HCT116 (cell line): ENCODE data around the gene PLXDC1. TPM values are rescaled to one million over a fixed set of nuclear protein-coding genes. Genes with fewer than 3 reads are reported as not detected.
"Not testable (repeated sequence)": the region's sequence is repeated elsewhere in the genome, so short reads cannot be mapped to it uniquely, and the experiment has no call there.

Experiments used
- ATAC-seq: fragments of 200-7000 bp; cut with Tn5 transposase; 2 replicates; pipeline ENCODE4 v1.9.1; 2020; ENCODE audit warnings: mild to moderate bottlenecking, moderate library complexity
- BruUV-seq: library from RNA; stranded (reverse); fragments of 400-500 nt; replicated peaks from 2 replicates; lab custom pipeline; 2021; lab: Mats Ljungman, UMichigan
- CTCF ChIA-PET: fragments of 300-600 bp; sonication (Branson Sonifier 250); formaldehyde crosslinking; loops from one replicate; lab custom pipeline; 2021; ENCODE audit warnings: antibody characterized with exemption; lab: Charles Lee
- POLR2A ChIA-PET: fragments of 300-600, 350-600 bp; sonication (Branson Sonifier 250); formaldehyde crosslinking; loops from one replicate; lab custom pipeline; 2021; ENCODE audit warnings: antibody characterized with exemption; lab: Charles Lee
- RAD21 ChIA-PET, 2 experiments: fragments of 300-600 bp; sonication (Branson Sonifier 250); formaldehyde crosslinking; loops; one replicate each; lab custom pipeline; 2023; ENCODE audit warnings: low total read pairs in 2 of 2; ENCODE audit not compliant: uncharacterized antibody in 2 of 2, unreplicated experiment in 2 of 2, low non-redundant PET in 1 of 2; lab: Charles Lee
- DNase-seq: peaks from one replicate; pipeline ENCODE4 v3.0.0-alpha.2; 2010; ENCODE audit warnings: low read depth, low spot score
- H2AFZ ChIP-seq: fragments of 200-600 bp; shearing (Covaris generic), sonication (generic); 2 replicates; pipeline ENCODE4 v1.6.1; 2017; ENCODE audit warnings: low read depth, mixed run types, mixed read lengths, antibody characterized with exemption, low read length; ENCODE audit not compliant: poor library complexity, severe bottlenecking
- H3K27ac ChIP-seq: 2 replicates; pipeline ENCODE4 v1.5.1; 2012; ENCODE audit warnings: low read depth, low read length
- H3K27me3 ChIP-seq: fragments of 200-600 bp; sonication (generic); 2 replicates; pipeline ENCODE4 v1.6.1; 2016; ENCODE audit warnings: mixed run types, low read length, mixed read lengths; ENCODE audit not compliant: insufficient read depth
- H3K36me3 ChIP-seq, 2 experiments: fragments of 200-500 bp in 1 of 2; fragments of 200-600 bp in 1 of 2; sonication (Bioruptor generic) in 1 of 2; sonication (generic) in 1 of 2; 2 replicates each; pipeline versions ENCODE4 v1.5.1 to v1.6.1; 2014 to 2016; ENCODE audit warnings: low read length in 2 of 2, inconsistent platforms in 1 of 2, mixed read lengths in 1 of 2, mixed run types in 1 of 2; ENCODE audit not compliant: insufficient read depth in 2 of 2, control insufficient read depth in 1 of 2
- H3K4me1 ChIP-seq, 2 experiments: fragments of 200-600 bp in 1 of 2; sonication (generic) in 1 of 2; 2 replicates each; pipeline versions ENCODE4 v1.5.1 to v1.6.1; 2012 to 2017; ENCODE audit warnings: low read length in 2 of 2, inconsistent platforms in 1 of 2, mild to moderate bottlenecking in 1 of 2, mixed read lengths in 1 of 2, mixed run types in 1 of 2, moderate library complexity in 1 of 2; ENCODE audit not compliant: insufficient read depth in 2 of 2, control insufficient read depth in 1 of 2
- H3K4me2 ChIP-seq: fragments of 200-600 bp; sonication (generic); 2 replicates; pipeline ENCODE4 v1.6.1; 2017; ENCODE audit warnings: mixed run types, low read length, mixed read lengths
- H3K4me3 ChIP-seq, 2 experiments: fragments of 200-600 bp in 1 of 2; sonication (generic) in 1 of 2; replicated peaks in 1 of 2; 2 replicates each; pipeline ENCODE4 v1.5.1; 2011 to 2016; ENCODE audit warnings: low read length in 2 of 2, control low read depth in 1 of 2, low read depth in 1 of 2, mild to moderate bottlenecking in 1 of 2, mixed read lengths in 1 of 2, mixed run types in 1 of 2
- H3K79me2 ChIP-seq: fragments of 200-600 bp; sonication (generic); 2 replicates; pipeline ENCODE4 v1.6.1; 2017; ENCODE audit warnings: mild to moderate bottlenecking, mixed run types, low read length, moderate library complexity, mixed read lengths; ENCODE audit not compliant: insufficient read depth
- H3K9ac ChIP-seq: fragments of 200-600 bp; sonication (generic); 2 replicates; pipeline ENCODE4 v1.6.1; 2016; ENCODE audit warnings: low read length, mixed read lengths
- H3K9me2 ChIP-seq: fragments of 200-600 bp; sonication (generic), shearing (Covaris generic); 2 replicates; pipeline ENCODE4 v1.6.1; 2017; ENCODE audit warnings: mixed run types, mild to moderate bottlenecking, moderate library complexity; ENCODE audit not compliant: insufficient read depth
- H3K9me3 ChIP-seq, 2 experiments: fragments of 200-500 bp in 1 of 2; fragments of 200-600 bp in 1 of 2; sonication (Bioruptor generic) in 1 of 2; sonication (generic) in 1 of 2; 2 replicates each; pipeline ENCODE4 v1.6.1; 2014 to 2017; ENCODE audit warnings: low read length in 2 of 2, mixed read lengths in 2 of 2, inconsistent platforms in 1 of 2, low read depth in 1 of 2, mild to moderate bottlenecking in 1 of 2, mixed run types in 1 of 2, moderate library complexity in 1 of 2; ENCODE audit not compliant: control insufficient read depth in 1 of 2, insufficient read depth in 1 of 2
- H4K20me1 ChIP-seq: fragments of 200-600 bp; sonication (generic), shearing (Covaris generic); 2 replicates; pipeline ENCODE4 v1.6.1; 2017; ENCODE audit warnings: mixed run types, mild to moderate bottlenecking, moderate library complexity; ENCODE audit not compliant: insufficient read depth
- CEBPB ChIP-seq: IDR thresholded peaks from 2 replicates; pipeline ENCODE4 v1.6.1; 2012; ENCODE audit warnings: low read depth
- JUND ChIP-seq: IDR thresholded peaks from 2 replicates; pipeline ENCODE4 v1.6.1; 2012
- POLR2AphosphoS5 ChIP-seq: IDR thresholded peaks from 2 replicates; pipeline ENCODE4 v1.6.1; 2011; ENCODE audit warnings: mild to moderate bottlenecking, low read depth, low read length, moderate library complexity
- RAD21 ChIP-seq: IDR thresholded peaks from 2 replicates; pipeline ENCODE4 v1.6.1; 2012; ENCODE audit warnings: low read depth, mild to moderate bottlenecking
- SRF ChIP-seq: IDR thresholded peaks from 2 replicates; pipeline ENCODE4 v1.6.1; 2012; ENCODE audit warnings: low read depth
- TCF7L2 ChIP-seq: IDR thresholded peaks from 2 replicates; pipeline ENCODE4 v1.7.0; 2011; ENCODE audit warnings: borderline replicate concordance, inconsistent platforms; ENCODE audit not compliant: insufficient read depth, insufficient read length; ENCODE audit errors: extremely low read depth
- intact Hi-C: fragments of 100-400 bp; cut with micrococcal nuclease; formaldehyde crosslinking; loops from 2 replicates; pipeline ENCODE4 v1.10.0; 2022
- total RNA-seq: library from RNA; stranded (reverse); gene quantifications from one replicate; pipeline ENCODE4 v1.2.1, GENCODE V29; 2021; ENCODE audit not compliant: unreplicated experiment
- TF ChIP-seq, protein P1 (sequence below): IDR thresholded peaks from 2 replicates; pipeline ENCODE4 v1.6.1; 2012

The PLXDC1 gene
- total RNA-seq, 1 experiment from 2014 or later = 1.8 TPM

DNA sequence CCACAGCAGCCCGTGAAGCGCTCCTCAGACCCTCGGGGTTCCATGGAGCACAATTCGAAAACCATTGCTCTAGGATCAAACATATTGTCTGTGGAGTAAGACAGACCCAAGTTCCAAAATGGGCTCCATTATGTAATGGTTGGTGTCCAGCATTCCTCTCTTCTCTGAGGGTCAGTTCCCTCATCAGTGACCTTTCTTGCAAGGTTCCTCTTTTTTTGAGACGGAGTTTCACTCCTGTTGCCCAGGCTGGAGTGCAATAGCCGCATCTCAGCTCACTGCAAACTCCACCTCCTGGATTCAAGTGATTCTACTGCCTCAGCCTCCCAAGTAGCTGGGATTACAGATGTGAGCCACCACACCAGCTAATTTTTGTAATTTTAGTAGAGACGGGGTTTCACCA lies 28.4 kb downstream of the PLXDC1 start:
- Histone ChIP-seq H3K4me3 (no peak overlapping the region), H3K36me3 (no peaks in the 10 kb centered on the region), H3K9ac (no peak overlapping the region), H3K9me2 (no peaks in the 10 kb centered on the region), H3K4me2 (no peak overlapping the region), H2AFZ (no peak overlapping the region), H3K4me1 (no peaks in the 10 kb centered on the region), H3K27me3 (no peaks in the 10 kb centered on the region), H4K20me1 (no peaks in the 10 kb centered on the region), H3K79me2 (no peaks in the 10 kb centered on the region), H3K27ac (no peak overlapping the region), H3K9me3 (no peaks in the 10 kb centered on the region)
- DNase-seq = no peak
- TF ChIP-seq CEBPB (no peak), POLR2AphosphoS5 (no peak), SRF (no peak), JUND (no peak), RAD21 (no peak), TCF7L2 (no peak)
- TF ChIP-seq, protein P1, sequence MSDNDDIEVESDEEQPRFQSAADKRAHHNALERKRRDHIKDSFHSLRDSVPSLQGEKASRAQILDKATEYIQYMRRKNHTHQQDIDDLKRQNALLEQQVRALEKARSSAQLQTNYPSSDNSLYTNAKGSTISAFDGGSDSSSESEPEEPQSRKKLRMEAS = no peak
- POLR2A ChIA-PET = no interaction called here
- CTCF ChIA-PET = interaction anchor here (0.9 kb wide), 1 partner anchor 140 kb away, joined by 3 read pairs; no protein-coding TSS in a partner anchor
- intact Hi-C loops = no loop called here
- no peak for ATAC-seq
- RAD21 ChIA-PET = no interaction called here
- no TSS peak for BruUV-seq

DNA sequence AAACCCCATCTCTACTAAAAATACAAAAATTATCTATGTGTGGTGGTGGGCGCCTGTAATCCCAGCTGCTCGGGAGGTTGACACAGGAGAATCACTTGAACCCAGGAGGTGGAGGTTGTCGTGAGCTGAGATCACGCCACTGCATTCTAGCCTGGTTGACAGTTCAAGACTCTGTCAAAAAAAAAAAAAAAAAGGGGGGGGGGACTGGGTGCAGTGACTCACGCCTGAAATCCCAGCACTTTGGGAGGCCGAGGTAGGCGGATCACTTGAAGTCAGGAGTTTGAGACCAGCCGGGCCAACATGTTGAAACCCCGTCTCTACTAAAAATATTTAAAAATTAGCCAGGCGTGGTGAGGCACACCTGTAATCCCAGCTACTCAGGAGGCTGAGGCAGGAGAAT lies 29.5 kb downstream of the PLXDC1 start:
- H3K4me1 ChIP-seq, intact Hi-C loops, H3K4me3 ChIP-seq, ATAC-seq, RAD21 ChIA-PET, H3K36me3 ChIP-seq, CTCF ChIA-PET, H3K9me3 ChIP-seq, H3K27ac ChIP-seq, H3K4me2 ChIP-seq, H2AFZ ChIP-seq, DNase-seq, H3K79me2 ChIP-seq, POLR2A ChIA-PET, H4K20me1 ChIP-seq, H3K9ac ChIP-seq, BruUV-seq, H3K9me2 ChIP-seq, H3K27me3 ChIP-seq: not testable (repeated sequence)
